ENCODE data around the gene LMO3.

DNA sequence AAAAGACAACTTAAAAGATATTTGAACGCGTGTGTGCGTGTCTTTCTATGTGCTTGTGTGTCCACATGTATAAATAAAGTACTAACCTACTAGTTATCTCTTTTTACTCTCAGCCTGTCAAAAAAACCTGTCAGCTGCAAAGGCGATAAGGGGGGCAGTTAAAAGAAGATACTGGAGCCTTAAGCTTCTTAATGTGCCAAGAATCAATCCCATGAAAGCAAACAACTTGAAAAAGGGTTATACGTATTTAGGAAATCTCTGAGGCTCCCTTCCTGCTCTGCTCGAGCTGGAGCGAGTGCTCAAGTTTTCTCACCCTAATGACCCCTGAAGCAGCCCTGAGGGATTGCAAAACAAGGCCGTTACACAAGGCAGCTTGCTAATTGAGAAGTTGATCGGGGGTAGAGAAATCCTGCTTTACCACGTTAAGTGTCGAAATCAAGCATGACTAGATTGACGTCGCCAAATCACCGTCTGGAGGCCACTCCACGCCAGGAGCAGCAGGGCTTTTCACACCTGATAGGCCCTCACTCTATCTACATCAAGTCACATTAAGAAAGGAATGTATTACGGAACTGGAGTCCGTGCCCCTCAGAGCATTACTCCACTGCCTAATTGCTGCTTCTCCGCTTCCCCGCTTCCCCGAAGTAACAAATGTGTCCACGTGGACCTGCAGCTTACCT, 32.4 kb downstream of the LMO3 start:
- TF ChIP-seq MAX (IDR thresholded peaks at IDR 0.05; ENCODE audit: insufficient read depth, insufficient read length) (no peak), CTCF (IDR thresholded peaks at IDR 0.05; ENCODE audit: extremely low read depth in 1 of 2, insufficient read depth in 1 of 2, low read depth in 1 of 2, low read length in 2 of 2) (no peak), EZH2 (IDR thresholded peaks at IDR 0.05; ENCODE audit: borderline replicate concordance, low read depth, low read length, severe bottlenecking) (no peak)

Data from endothelial cell of umbilical vein (primary cell).